ENCODE results near the gene FEM1B.

DNA sequence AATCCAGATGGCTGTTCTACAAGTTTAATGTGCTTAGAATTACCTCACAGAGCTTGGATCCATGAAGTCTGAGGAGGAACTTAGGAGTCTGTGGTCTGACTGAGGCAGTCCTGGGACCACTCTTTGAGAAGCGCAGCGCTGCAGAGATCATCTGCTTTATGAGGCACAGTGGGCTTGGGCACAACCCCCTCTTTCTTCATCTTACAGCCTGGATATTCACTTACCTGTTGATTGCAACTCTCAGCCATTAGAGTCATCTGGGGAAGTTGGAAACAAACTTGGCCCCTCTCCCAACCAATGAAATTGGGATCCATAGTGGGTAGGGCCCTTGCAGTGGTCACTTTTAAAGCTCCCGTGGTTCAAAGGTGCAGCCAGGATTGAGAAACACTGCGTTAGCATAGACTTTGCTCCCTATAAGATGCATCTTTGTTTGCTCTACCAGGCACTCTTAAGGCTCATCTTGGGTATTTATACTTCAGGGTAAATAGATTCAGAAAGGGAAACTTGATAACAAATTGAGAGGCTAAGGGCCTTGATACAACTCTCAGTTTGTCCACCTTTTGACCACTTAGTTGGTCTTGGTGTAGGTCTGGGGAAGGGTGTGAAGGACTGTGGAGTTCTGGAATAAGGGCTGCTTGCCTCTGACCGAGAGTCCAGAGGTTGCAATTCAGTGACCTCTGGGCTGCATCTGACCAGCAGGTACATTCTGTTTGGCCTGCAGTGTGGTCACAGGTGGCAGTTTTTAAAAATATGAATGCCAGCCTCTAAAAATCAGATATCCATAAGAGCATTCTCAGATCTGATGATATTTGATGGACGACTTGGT lies 22.8 kb downstream of the FEM1B start:
- TF ChIP-seq EZH2 (IDR thresholded peaks at IDR 0.05; ENCODE audit: borderline replicate concordance) = no peak
- TF ChIP-seq CTCF (IDR thresholded peaks at IDR 0.05; ENCODE audit: poor library complexity) = no peak
